Activated CD4-positive, CD25-positive, alpha-beta regulatory T cell (primary cell): ENCODE data around the gene KRT17.

Experiments used
- DNase-seq, 4 experiments: peaks; one replicate each; lab custom pipeline; 2025; lab: John Stamatoyannopoulos, UW

Gene KRT17

GRCh38 chr17:41624208-41625101 is at the start of gene KRT17:
Gene KRT17 (minus strand): TSS chr17:41624575. CDS start chr17:41624509, 66 bp downstream.
- DNase-seq: no peak

GRCh38 chr17:41672153-41672552 is 47.8 kb upstream of the KRT17 start:
- no peak for DNase-seq

- no peak for DNase-seq
These were observed 43.1 kb upstream of the KRT17 start for GRCh38 chr17:41667280-41668041.

GRCh38 chr17:41666708-41667279 is 42.4 kb upstream of the KRT17 start:
- peak; percentile 71 to 80 (median 74) for DNase-seq

- peak; percentile 18 to 52 (median 32) for DNase-seq
These were observed 41.9 kb upstream of the KRT17 start for GRCh38 chr17:41666237-41666641.

- peak; percentile 80 to 86 (median 82) for DNase-seq
These were observed 41.3 kb upstream of the KRT17 start for GRCh38 chr17:41665566-41666236.

GRCh38 chr17:41664587-41665565 is 40.5 kb upstream of the KRT17 start:
- no peak for DNase-seq

- no peak for DNase-seq
These were observed 39.7 kb upstream of the KRT17 start for GRCh38 chr17:41664172-41664457.

- no peak for DNase-seq
These were observed 39.2 kb upstream of the KRT17 start for GRCh38 chr17:41663451-41664171.

GRCh38 chr17:41660221-41660711 is 35.9 kb upstream of the KRT17 start:
- no peak for DNase-seq

- no peak for DNase-seq
These were observed 35.2 kb upstream of the KRT17 start for GRCh38 chr17:41659427-41660212.

GRCh38 chr17:41658846-41659245 is 34.5 kb upstream of the KRT17 start:
- no peak for DNase-seq

- DNase-seq: no peak
These were observed 33.6 kb upstream of the KRT17 start for GRCh38 chr17:41657936-41658335.

- no peak for DNase-seq
These were observed 32.9 kb upstream of the KRT17 start for GRCh38 chr17:41657176-41657754.

GRCh38 chr17:41656249-41657023 is 32.1 kb upstream of the KRT17 start:
- no peak for DNase-seq

- no peak for DNase-seq
These were observed 31.3 kb upstream of the KRT17 start for GRCh38 chr17:41655611-41656111.

- DNase-seq: no peak
These were observed 30.6 kb upstream of the KRT17 start for GRCh38 chr17:41654678-41655607.
